Measurements from ENCODE around the gene SUMO2.
"Not testable (repeated sequence)": the region's sequence is repeated elsewhere in the genome, so short reads cannot be mapped to it uniquely, and the experiment has no call there.

Gene SUMO2

DNA sequence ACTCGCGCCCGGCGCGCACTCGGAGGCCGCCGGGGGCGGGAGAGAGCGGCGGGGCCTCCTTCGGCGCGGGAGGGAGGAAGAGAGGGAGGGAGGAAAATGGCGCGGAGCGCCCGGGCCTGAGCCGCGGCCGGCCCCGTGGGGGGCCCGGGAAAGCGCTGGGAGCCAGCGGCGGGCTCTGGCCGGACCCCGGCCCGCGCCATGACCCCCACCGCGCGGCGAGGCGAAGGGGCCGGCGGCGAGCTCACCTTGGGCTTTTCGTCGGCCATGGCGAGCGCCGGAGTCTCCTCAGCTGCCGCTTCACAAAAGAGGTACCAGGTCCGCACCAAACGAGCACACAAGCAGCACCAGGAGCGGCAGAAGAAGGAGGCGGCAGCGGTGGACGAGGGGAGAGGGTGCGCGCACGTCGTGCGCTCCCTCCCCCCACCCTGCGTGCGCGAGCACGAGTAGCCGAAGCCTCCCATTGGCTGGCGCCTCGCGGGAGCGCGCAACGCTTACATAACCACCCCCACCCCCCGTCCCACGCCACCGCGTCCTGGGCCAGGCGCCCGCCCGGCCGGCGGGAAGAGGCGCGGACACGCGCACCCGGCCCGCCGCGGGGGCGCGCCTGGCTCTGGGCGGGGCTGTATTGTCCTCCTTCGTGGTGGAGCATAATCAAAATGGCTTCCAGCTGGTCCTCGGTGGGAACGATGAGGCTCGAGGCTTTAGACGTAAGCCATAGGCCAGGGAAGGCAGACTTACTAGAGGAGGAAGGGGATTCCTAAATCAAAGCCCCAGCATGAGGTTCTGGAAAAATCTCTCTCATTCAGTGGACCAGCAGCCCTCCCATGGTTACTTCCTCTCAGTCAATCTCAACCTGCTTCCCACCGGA, at the start of gene SUMO2:
Gene SUMO2, minus strand, starts transcription at position 391 of the 868 bp plus-strand sequence. Its CDS starts 125 bp downstream, at position 266.
- peak; percentile 86 for FAIRE-seq
- DNase-seq (ENCODE audit: insufficient read length, low spot score), result peak; percentile 94

DNA sequence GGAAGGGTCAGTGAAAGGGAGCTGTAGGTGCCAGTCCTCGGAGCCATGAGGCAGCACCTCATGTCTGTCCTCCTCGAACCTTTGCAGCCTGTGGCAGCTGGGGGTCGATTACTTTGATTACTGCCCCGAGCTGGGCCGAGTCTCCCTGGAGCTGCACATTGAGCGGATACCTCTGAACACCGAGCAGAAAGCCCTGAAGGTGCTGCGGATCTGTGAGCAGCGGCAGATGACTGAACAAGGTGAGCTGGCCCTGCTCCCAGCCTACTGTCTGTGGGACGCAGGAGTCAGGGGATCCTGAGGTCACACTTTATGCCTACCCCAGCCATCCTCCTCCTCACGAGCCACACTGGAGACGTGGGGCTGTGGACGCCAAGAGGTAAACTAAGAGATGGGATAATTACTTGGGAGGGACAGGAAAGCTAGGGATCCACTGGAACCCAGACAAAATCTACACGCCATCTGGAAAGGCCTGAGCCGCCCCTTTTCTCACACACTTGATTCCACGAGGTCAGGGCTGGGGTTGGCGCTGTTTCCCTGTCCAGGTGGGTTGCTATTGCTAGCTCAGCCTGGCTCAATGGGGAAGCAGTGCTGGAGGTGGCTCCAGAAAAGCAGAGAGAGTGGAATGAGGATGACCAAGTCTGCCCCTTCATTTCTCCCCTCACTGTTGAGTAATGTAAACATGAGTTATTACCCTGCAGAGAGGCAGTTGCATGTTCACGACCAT, 49.1 kb upstream of the SUMO2 start:
- FAIRE-seq (no peak), DNase-seq (ENCODE audit: insufficient read length, low spot score) (no peak)

DNA sequence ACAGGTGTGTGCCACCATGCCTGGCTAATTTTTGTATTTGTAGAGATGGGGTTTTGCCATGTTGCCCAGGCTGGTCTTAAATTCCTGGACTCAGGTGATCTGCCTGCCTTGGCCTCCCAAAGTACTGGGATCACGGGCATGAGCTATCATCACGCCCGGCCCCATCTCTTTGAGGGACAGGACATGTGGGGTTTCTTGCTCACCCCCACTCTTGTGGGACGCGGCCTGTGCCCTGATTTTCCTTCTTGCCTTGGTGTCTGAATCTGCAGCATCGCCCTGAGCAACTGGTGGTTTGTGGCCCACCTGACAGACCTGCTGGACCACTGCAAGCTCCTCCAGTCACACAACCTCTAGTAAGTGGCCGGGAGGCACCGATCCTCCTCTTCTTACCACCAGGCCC, 48.3 kb upstream of the SUMO2 start:
- FAIRE-seq (no peak), DNase-seq (ENCODE audit: insufficient read length, low spot score) (no peak)

- FAIRE-seq (no peak), DNase-seq (ENCODE audit: insufficient read length, low spot score) (no peak)
These were observed 46.1 kb upstream of the SUMO2 start for GRCh38 chr17:75228847-75229246.

- no peak for FAIRE-seq
- no peak for DNase-seq (ENCODE audit: insufficient read length, low spot score)
These were observed 45.5 kb upstream of the SUMO2 start for GRCh38 chr17:75228305-75228704.

GRCh38 chr17:75227729-75228128, 45.0 kb upstream of the SUMO2 start:
- DNase-seq (ENCODE audit: insufficient read length, low spot score) (no peak), FAIRE-seq (no peak)

GRCh38 chr17:75225016-75225415, 42.3 kb upstream of the SUMO2 start:
- no peak for FAIRE-seq

GRCh38 chr17:75219815-75220214, 37.1 kb upstream of the SUMO2 start:
- FAIRE-seq (no peak), DNase-seq (ENCODE audit: insufficient read length, low spot score) (no peak)

More at GRCh38 chr17:75225016-75225415, 42.3 kb upstream of the SUMO2 start:
- no peak for DNase-seq (ENCODE audit: insufficient read length, low spot score)

DNA sequence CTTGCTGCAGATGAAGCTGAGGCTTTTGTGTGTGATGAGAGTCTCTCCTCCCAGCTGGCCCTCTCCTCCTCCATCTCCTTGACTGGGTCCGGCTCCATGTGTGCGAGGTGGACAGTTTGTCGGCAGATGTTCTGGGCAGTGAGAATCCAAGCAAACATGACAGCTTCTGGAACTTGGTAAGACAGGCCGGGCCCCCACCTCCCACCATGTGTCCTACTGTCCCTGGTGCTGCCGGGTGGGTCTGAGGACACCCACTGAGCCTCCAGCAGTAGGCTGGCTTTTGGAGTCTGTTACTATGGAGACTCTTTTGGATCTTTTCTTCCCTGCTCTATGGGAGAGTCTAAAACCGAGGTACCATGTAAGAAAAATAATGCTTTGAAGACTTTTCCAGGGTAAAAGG, 35.4 kb upstream of the SUMO2 start:
- FAIRE-seq, result no peak
- no peak for DNase-seq (ENCODE audit: insufficient read length, low spot score)

DNA sequence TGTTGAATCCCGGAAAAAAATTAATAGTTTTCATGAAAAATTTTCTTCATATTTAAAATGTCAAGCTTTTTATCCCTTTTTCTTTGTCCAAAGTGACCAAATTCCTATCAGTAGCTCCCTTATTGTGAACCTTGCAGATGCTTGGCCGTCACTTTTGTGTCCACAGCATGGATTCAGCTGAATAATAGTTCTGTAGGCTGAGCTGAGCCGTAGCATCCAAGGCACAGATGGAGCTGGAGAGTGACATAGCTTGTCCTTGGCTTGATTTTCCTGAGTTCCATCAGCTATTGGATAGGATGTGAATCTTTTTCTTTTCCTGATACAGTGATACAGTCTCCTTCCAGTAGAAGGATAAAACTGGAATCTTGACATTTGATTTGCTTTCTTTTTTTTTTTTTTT, 26.3 kb upstream of the SUMO2 start:
- no peak for FAIRE-seq
- no peak for DNase-seq (ENCODE audit: insufficient read length, low spot score)

GRCh38 chr17:75208161-75208560, 25.4 kb upstream of the SUMO2 start:
- DNase-seq (ENCODE audit: insufficient read length, low spot score) (no peak), FAIRE-seq (no peak)

- no peak for DNase-seq (ENCODE audit: insufficient read length, low spot score)
These were observed 25.0 kb upstream of the SUMO2 start for GRCh38 chr17:75207760-75208159.

DNA sequence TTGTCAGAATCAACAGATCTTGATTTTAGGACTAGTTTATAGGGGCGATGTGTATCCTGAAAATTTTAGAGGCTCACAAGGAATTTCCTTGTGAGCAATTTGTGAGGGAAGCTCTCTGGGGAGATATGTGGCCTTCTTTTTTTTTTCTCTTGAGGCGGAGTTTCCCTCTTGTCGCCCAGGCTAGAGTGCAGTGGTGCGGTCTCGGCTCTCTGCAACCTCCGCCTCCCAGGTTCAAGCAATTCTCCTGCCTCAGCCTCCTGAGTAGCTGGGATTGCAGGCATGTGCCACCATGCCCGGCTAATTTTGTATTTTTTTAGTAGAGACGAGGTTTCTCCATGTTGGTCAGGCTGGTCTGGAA, 24.3 kb upstream of the SUMO2 start:
- FAIRE-seq; DNase-seq (ENCODE audit: insufficient read length, low spot score): not testable (repeated sequence)

More at GRCh38 chr17:75207760-75208159, 25.0 kb upstream of the SUMO2 start:
- no peak for FAIRE-seq

DNA sequence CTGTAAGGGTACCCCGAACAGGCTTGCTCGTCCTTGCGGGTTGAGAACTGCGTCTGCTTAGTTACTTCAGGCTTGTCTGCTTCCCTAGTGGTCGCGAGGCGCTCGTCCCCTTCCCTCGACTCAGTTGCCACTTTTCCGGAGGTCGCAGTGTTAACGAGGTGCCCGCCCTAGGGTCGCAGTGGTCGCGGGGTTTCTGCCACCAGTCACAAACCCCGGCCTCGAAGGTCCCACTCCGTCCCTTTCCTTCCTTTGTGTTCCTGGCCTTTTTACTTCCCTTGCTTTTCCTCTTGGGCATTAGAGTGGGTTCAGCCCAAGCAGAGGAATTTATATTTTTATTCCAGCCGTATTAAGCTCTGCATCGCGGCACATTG, 23.0 kb upstream of the SUMO2 start:
- FAIRE-seq, result no peak
- DNase-seq (ENCODE audit: insufficient read length, low spot score), result no peak

DNA sequence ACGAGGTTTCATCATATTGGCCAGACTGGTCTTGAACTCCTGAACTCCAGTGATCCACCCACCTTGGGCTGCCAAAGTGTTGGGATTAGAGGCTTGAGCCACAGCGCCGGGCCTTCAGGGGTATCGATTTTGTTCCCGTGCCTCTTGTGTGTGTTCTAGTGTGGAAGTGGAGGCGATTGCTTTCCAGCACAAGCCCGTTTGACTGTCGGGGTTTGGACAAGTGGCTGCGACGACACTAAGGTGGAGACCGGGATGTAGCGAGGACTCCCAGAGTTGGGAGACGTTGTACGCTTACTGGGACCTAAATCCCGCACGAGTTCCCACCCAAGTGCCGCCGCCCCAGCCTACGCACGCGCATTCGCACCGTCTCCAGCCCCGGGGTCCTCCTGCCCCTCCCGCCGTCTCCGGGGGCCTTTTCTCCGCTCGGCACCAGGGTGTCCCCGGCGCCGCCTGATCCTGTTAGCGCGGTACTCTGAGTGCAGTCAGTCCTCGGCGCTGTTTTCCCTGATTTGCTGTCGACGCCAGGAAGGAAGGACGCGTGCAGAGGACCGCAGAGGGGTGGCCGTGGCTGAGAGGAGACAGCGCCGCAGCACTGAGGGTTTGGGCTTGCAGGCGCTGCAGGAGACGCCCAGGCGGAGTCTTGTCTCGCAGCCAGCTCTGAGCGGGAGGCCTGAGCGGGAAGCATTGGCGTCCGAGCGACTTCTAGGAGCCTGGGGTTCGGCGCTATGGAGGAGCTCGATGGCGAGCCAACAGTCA, 22.5 kb upstream of the SUMO2 start, which contains the start of gene NUP85:
Gene NUP85, plus strand, starts transcription at position 643 of the 756 bp plus-strand sequence. Its CDS starts 83 bp downstream, at position 726.
- FAIRE-seq (peak; percentile 87), DNase-seq (ENCODE audit: insufficient read length, low spot score) (peak; percentile 94)

GRCh38 chr17:75199886-75200618, 17.3 kb upstream of the SUMO2 start:
- FAIRE-seq (no peak), DNase-seq (ENCODE audit: insufficient read length, low spot score) (no peak)

GRCh38 chr17:75194879-75195278, 12.1 kb upstream of the SUMO2 start:
- FAIRE-seq (no peak), DNase-seq (ENCODE audit: insufficient read length, low spot score) (no peak)

- DNase-seq (ENCODE audit: insufficient read length, low spot score), result no peak
- FAIRE-seq, result no peak
These were observed 8.8 kb upstream of the SUMO2 start for GRCh38 chr17:75191584-75191983.

DNA sequence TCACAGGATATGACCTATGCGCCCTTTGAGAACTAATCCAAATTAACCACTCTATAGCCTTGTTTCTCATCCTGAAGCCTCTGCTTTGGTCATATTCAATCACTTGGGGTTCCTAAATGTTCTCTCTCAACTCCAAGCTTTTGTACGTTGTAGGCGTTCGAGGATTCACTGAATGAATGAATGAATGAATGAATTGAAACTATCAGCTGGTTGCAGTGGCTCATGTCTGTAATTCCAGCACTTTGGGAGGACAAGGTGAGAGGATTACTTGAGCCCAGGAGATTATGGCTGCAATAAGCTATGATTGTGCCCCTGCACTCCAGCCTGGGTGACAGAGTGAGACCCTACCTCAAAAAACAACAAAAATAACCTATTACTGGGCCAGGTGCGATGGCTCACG, 5.9 kb upstream of the SUMO2 start:
- no peak for DNase-seq (ENCODE audit: insufficient read length, low spot score)
- no peak for FAIRE-seq

All from GM19239 (cell line).